MM.1S (cell line): ENCODE measurements around the gene SCARF2.
"Not testable (repeated sequence)": the region's sequence is repeated elsewhere in the genome, so short reads cannot be mapped to it uniquely, and the experiment has no call there.

Experiments used
- DNase-seq: peaks from one replicate; pipeline ENCODE4 v3.0.0-alpha.2; 2015
- H2AFZ ChIP-seq: fragments of 300-600 bp; sonication (generic); 2 replicates; pipeline ENCODE4 v1.6.0; 2016; ENCODE audit warnings: antibody characterized with exemption, low read length
- H3F3A ChIP-seq: fragments of 300-600 bp; sonication (generic); 2 replicates; pipeline ENCODE4 v1.6.1; 2016; ENCODE audit warnings: mild to moderate bottlenecking, antibody characterized with exemption, low read length, moderate library complexity, mixed read lengths; ENCODE audit not compliant: insufficient read depth
- H3K27ac ChIP-seq: fragments of 300-600 bp; sonication (generic); 2 replicates; pipeline ENCODE4 v1.5.1; 2016; ENCODE audit warnings: mild to moderate bottlenecking, low read length
- H3K27me3 ChIP-seq: fragments of 300-600 bp; sonication (generic); replicated peaks from 2 replicates; pipeline ENCODE4 v1.6.0; 2016; ENCODE audit warnings: low read length; ENCODE audit not compliant: insufficient read depth
- H3K36me3 ChIP-seq: fragments of 300-600 bp; sonication (generic); replicated peaks from 2 replicates; pipeline ENCODE4 v1.6.1; 2016; ENCODE audit warnings: mild to moderate bottlenecking, low read length, mixed read lengths; ENCODE audit not compliant: insufficient read depth
- H3K4me1 ChIP-seq: fragments of 300-600 bp; sonication (generic); 2 replicates; pipeline ENCODE4 v1.6.1; 2016; ENCODE audit warnings: low read length, mixed read lengths
- H3K4me2 ChIP-seq: fragments of 300-600 bp; sonication (generic); 2 replicates; pipeline ENCODE4 v1.6.0; 2016; ENCODE audit warnings: low read depth, low read length
- H3K4me3 ChIP-seq: fragments of 300-600 bp; sonication (generic); 2 replicates; pipeline ENCODE4 v1.5.1; 2016; ENCODE audit warnings: low read length, mixed read lengths
- H3K79me2 ChIP-seq: fragments of 300-600 bp; sonication (generic); 2 replicates; pipeline ENCODE4 v1.6.1; 2016; ENCODE audit warnings: mixed run types, low read length, mixed read lengths
- H3K9ac ChIP-seq: fragments of 300-600 bp; sonication (generic); 2 replicates; pipeline ENCODE4 v1.6.1; 2016; ENCODE audit warnings: low read length, mixed read lengths
- H3K9me2 ChIP-seq: fragments of 300-600 bp; sonication (generic); replicated peaks from 2 replicates; pipeline ENCODE4 v1.6.1; 2016; ENCODE audit warnings: mild to moderate bottlenecking, low read length, mixed read lengths; ENCODE audit not compliant: insufficient read depth
- H3K9me3 ChIP-seq: fragments of 300-600 bp; sonication (generic); replicated peaks from 2 replicates; pipeline ENCODE4 v1.6.1; 2016; ENCODE audit warnings: mild to moderate bottlenecking, low read length, mixed read lengths; ENCODE audit not compliant: insufficient read depth
- H4K20me1 ChIP-seq: fragments of 300-600 bp; sonication (generic); 2 replicates; pipeline ENCODE4 v1.6.1; 2016; ENCODE audit warnings: mild to moderate bottlenecking, low read length, moderate library complexity, mixed read lengths; ENCODE audit not compliant: insufficient read depth
- EZH2 ChIP-seq: fragments of 300-600 bp; sonication (generic); optimal IDR thresholded peaks from 2 replicates; pipeline ENCODE3; 2017; ENCODE audit warnings: low read depth, mild to moderate bottlenecking, antibody characterized with exemption, low read length, mixed read lengths
- EZH2phosphoT487 ChIP-seq: fragments of 300-600 bp; sonication (generic); IDR thresholded peaks from 2 replicates; pipeline ENCODE4 v1.6.1; 2018; ENCODE audit warnings: antibody characterized with exemption, low read length
- TF ChIP-seq, protein P1 (sequence below): fragments of 300-600 bp; sonication (generic); IDR thresholded peaks from 2 replicates; pipeline ENCODE4 v1.5.1; 2016; ENCODE audit warnings: antibody characterized with exemption, low read length, mixed read lengths

Gene SCARF2

GRCh38 chr22:20455709-20456063 is 18.1 kb upstream of the SCARF2 start:
- H3K4me3 ChIP-seq, result no peak overlapping the region
- H3K27ac ChIP-seq, result no peak overlapping the region
- no peak overlapping the region for H3K9ac ChIP-seq
- no peaks in the 10 kb centered on the region for H3K9me2 ChIP-seq
- H3F3A ChIP-seq, result no peaks in the 10 kb centered on the region
- no peaks in the 10 kb centered on the region for H3K79me2 ChIP-seq
- H3K36me3 ChIP-seq, result no peaks in the 10 kb centered on the region
- DNase-seq, result no peak
- H2AFZ ChIP-seq, result no peak overlapping the region
- H3K4me1 ChIP-seq, result no peaks in the 10 kb centered on the region
- no peak for TF ChIP-seq EZH2
- TF ChIP-seq EZH2phosphoT487, result no peak
- TF ChIP-seq, protein P1, sequence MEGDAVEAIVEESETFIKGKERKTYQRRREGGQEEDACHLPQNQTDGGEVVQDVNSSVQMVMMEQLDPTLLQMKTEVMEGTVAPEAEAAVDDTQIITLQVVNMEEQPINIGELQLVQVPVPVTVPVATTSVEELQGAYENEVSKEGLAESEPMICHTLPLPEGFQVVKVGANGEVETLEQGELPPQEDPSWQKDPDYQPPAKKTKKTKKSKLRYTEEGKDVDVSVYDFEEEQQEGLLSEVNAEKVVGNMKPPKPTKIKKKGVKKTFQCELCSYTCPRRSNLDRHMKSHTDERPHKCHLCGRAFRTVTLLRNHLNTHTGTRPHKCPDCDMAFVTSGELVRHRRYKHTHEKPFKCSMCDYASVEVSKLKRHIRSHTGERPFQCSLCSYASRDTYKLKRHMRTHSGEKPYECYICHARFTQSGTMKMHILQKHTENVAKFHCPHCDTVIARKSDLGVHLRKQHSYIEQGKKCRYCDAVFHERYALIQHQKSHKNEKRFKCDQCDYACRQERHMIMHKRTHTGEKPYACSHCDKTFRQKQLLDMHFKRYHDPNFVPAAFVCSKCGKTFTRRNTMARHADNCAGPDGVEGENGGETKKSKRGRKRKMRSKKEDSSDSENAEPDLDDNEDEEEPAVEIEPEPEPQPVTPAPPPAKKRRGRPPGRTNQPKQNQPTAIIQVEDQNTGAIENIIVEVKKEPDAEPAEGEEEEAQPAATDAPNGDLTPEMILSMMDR, result no peak
- no peaks in the 10 kb centered on the region for H3K9me3 ChIP-seq
- no peak overlapping the region for H3K4me2 ChIP-seq
- H4K20me1 ChIP-seq, result no peaks in the 10 kb centered on the region
- no peaks in the 10 kb centered on the region for H3K27me3 ChIP-seq

- H3K4me1 ChIP-seq, result no peaks in the 10 kb centered on the region
- no peaks in the 10 kb centered on the region for H3K79me2 ChIP-seq
- no peak overlapping the region for H3K4me2 ChIP-seq
- H3K27me3 ChIP-seq, result no peaks in the 10 kb centered on the region
- H3K9me3 ChIP-seq, result no peaks in the 10 kb centered on the region
- H3K9me2 ChIP-seq, result no peaks in the 10 kb centered on the region
- H3K4me3 ChIP-seq, result no peak overlapping the region
- no peak for DNase-seq
- H3K27ac ChIP-seq, result no peak overlapping the region
- TF ChIP-seq, protein P1, result no peak
- TF ChIP-seq EZH2phosphoT487 (no peak), EZH2 (no peak)
- H2AFZ ChIP-seq, result no peak overlapping the region
- H4K20me1 ChIP-seq, result no peaks in the 10 kb centered on the region
- no peaks in the 10 kb centered on the region for H3K36me3 ChIP-seq
- no peak overlapping the region for H3K9ac ChIP-seq
- no peaks in the 10 kb centered on the region for H3F3A ChIP-seq
These were observed 15.6 kb upstream of the SCARF2 start for GRCh38 chr22:20453222-20453621.

- no peak for DNase-seq
- H3F3A ChIP-seq, result no peaks in the 10 kb centered on the region
- no peaks in the 10 kb centered on the region for H3K27me3 ChIP-seq
- H3K9me2 ChIP-seq, result no peaks in the 10 kb centered on the region
- H3K9ac ChIP-seq, result no peak overlapping the region
- H2AFZ ChIP-seq, result no peak overlapping the region
- TF ChIP-seq EZH2phosphoT487 (no peak), EZH2 (no peak)
- TF ChIP-seq, protein P1, result no peak
- H3K4me3 ChIP-seq, result no peak overlapping the region
- H3K4me1 ChIP-seq, result no peaks in the 10 kb centered on the region
- no peak overlapping the region for H3K4me2 ChIP-seq
- H3K36me3 ChIP-seq, result no peaks in the 10 kb centered on the region
- no peaks in the 10 kb centered on the region for H4K20me1 ChIP-seq
- no peak overlapping the region for H3K27ac ChIP-seq
- H3K9me3 ChIP-seq, result no peaks in the 10 kb centered on the region
- no peaks in the 10 kb centered on the region for H3K79me2 ChIP-seq
These were observed 14.3 kb upstream of the SCARF2 start for GRCh38 chr22:20451920-20452319.

DNA sequence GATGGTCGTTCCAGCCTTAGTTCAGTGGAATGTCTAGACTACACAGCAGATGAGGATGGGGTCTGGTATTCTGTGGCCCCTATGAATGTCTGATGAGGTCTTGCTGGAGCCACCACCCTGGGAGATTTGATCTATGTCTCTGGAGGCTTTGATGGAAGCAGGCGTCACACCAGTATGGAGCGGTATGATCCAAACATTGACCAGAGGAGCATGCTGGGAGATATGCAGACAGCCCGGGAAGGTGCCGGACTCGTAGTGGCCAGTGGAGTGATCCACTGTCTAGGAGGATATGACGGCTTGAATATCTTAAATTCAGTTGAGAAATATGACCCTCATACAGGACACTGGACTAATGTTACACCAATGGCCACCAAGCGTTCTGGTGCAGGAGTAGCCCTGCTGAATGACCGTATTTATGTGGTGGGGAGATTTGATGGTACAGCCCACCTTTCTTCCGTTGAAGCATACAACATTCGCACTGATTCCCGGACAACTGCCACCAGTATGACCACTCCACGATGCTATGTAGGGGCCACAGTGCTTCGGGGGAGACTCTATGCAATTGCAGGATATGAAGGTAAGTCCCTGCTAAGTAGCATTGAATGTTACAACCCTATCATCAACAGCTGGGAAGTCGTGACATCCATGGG is 13.6 kb upstream of the SCARF2 start:
- not testable (repeated sequence) for DNase-seq, H3K4me2 ChIP-seq, H3K9me2 ChIP-seq, H3K27ac ChIP-seq, H3K9me3 ChIP-seq, H3K9ac ChIP-seq, H2AFZ ChIP-seq, H3F3A ChIP-seq, H3K27me3 ChIP-seq, H3K4me3 ChIP-seq, H4K20me1 ChIP-seq, H3K36me3 ChIP-seq, H3K4me1 ChIP-seq, H3K79me2 ChIP-seq
